Measurements from ENCODE around the gene PRDM16. TPM values are rescaled to one million over a fixed set of nuclear protein-coding genes. Genes with fewer than 3 reads are reported as not detected.

PRDM16 gene
- total RNA-seq, 1 donor, result 6.5 TPM

- no peaks in the 10 kb centered on the region for H3K79me2 ChIP-seq (ENCODE audit: insufficient read depth, low read length)
Observed at GRCh38 chr1:3114131-3114744, 45.2 kb downstream of the PRDM16 start.

GRCh38 chr1:3114846-3115245 lies 45.8 kb downstream of the PRDM16 start:
- Histone ChIP-seq H3K27ac (ENCODE audit: low read depth, low read length) (no peak overlapping the region), H3K79me2 (ENCODE audit: insufficient read depth, low read length) (no peaks in the 10 kb centered on the region), H3K27me3 (ENCODE audit: insufficient read depth, low read length) (no peaks in the 10 kb centered on the region), H4K20me1 (ENCODE audit: insufficient read depth, low read length) (no peaks in the 10 kb centered on the region), H3K4me2 (ENCODE audit: insufficient read depth, low read length) (no peak overlapping the region), H3K4me1 (ENCODE audit: insufficient read depth, low read length) (peaks cover 3% of the 10 kb centered on the region), H3K4me3 (ENCODE audit: insufficient read depth, low read length) (no peak overlapping the region), H3K9me3 (ENCODE audit: low read depth, low read length) (no peaks in the 10 kb centered on the region), H2AFZ (ENCODE audit: low read length) (no peak overlapping the region), H3K36me3 (ENCODE audit: insufficient read depth, low read length) (no peaks in the 10 kb centered on the region)
- no peak for DNase-seq (ENCODE audit: insufficient read length, low spot score, missing footprints)
- TF ChIP-seq CTCF (IDR thresholded peaks at IDR 0.05; ENCODE audit: extremely low read depth, low read depth, low read length), result no peak

More at GRCh38 chr1:3114131-3114744, 45.2 kb downstream of the PRDM16 start:
- DNase-seq (ENCODE audit: insufficient read length, low spot score, missing footprints), result no peak
- H3K27ac ChIP-seq (ENCODE audit: low read depth, low read length), result no peak overlapping the region
- no peaks in the 10 kb centered on the region for H3K9me3 ChIP-seq (ENCODE audit: low read depth, low read length)
- TF ChIP-seq CTCF (IDR thresholded peaks at IDR 0.05; ENCODE audit: extremely low read depth, low read depth, low read length), result no peak
- peaks cover 3% of the 10 kb centered on the region for H3K4me1 ChIP-seq (ENCODE audit: insufficient read depth, low read length)
- H3K36me3 ChIP-seq (ENCODE audit: insufficient read depth, low read length), result no peaks in the 10 kb centered on the region
- no peak overlapping the region for H3K4me2 ChIP-seq (ENCODE audit: insufficient read depth, low read length)
- no peaks in the 10 kb centered on the region for H4K20me1 ChIP-seq (ENCODE audit: insufficient read depth, low read length)
- no peak overlapping the region for H2AFZ ChIP-seq (ENCODE audit: low read length)
- no peak overlapping the region for H3K4me3 ChIP-seq (ENCODE audit: insufficient read depth, low read length)
- H3K27me3 ChIP-seq (ENCODE audit: insufficient read depth, low read length), result no peaks in the 10 kb centered on the region

DNA sequence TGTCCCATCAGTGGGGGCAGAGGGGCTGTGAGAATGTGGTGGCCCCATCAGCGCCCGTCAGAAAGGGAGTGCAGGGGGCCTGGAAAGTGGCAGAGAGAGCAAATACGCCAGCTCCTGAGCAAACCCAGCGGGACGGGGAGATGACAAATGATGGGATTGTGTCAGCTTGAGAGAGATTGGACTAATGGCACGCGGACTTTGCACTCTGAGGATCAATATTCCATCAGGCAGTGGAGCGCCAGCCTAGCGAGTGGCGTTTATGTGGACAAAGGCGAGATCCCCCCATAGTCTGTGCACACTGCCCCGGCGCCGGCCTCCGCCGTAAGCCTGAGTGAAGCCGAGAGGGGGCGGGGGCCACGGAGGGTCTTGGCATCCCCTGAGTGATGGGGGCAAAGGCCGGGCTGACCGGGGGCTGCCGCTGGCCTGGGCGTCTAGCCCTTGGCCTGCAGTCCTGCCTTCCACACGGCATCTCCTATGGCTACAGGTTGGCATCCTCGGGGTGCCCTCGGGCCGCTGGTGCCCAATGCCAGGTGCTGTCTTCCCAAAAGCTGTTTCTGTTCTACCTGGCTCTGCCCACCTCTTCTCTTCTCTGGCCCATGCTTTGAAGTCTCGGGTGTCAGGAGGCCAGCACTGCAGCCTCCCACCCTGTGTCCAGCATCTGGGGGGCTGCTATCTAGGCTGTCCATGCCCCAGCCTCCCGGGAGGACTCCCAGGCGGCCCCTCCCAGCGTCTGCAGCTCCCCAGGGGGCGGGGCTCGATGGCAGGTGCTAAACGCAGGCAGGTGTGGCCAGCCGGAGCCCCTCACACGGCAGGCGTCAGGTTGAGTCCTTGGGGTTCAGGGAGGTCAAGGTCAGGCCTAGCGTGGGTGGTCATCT lies 46.5 kb downstream of the PRDM16 start:
- no peaks in the 10 kb centered on the region for H3K27me3 ChIP-seq (ENCODE audit: insufficient read depth, low read length)
- H3K36me3 ChIP-seq (ENCODE audit: insufficient read depth, low read length), result no peaks in the 10 kb centered on the region
- no peak overlapping the region for H2AFZ ChIP-seq (ENCODE audit: low read length)
- no peak for TF ChIP-seq CTCF (IDR thresholded peaks at IDR 0.05; ENCODE audit: extremely low read depth, low read depth, low read length)
- DNase-seq (ENCODE audit: insufficient read length, low spot score, missing footprints), result no peak
- H3K27ac ChIP-seq (ENCODE audit: low read depth, low read length), result no peak overlapping the region
- H3K4me1 ChIP-seq (ENCODE audit: insufficient read depth, low read length), result peaks cover 3% of the 10 kb centered on the region
- no peaks in the 10 kb centered on the region for H3K79me2 ChIP-seq (ENCODE audit: insufficient read depth, low read length)
- no peaks in the 10 kb centered on the region for H3K9me3 ChIP-seq (ENCODE audit: low read depth, low read length)
- H4K20me1 ChIP-seq (ENCODE audit: insufficient read depth, low read length), result no peaks in the 10 kb centered on the region
- H3K4me3 ChIP-seq (ENCODE audit: insufficient read depth, low read length), result no peak overlapping the region
- H3K4me2 ChIP-seq (ENCODE audit: insufficient read depth, low read length), result no peak overlapping the region

DNA sequence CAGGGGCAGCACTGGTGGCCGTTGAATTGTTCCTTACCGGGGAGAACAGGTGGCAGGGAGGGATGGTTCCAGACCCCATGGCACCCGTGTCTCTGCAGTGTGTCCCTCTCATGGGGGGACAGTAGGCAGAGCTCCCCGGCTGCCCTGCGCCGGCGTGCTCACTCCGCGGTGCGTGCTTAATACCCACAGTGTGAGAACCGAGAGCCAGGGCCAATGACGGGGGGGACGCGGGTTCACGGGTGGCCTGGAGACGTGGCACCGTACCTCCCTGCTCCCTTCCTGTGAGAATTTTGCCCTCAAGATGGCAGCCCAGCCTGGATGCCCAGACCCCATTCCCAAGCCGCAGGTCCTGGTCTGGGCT lies 47.1 kb downstream of the PRDM16 start:
- Histone ChIP-seq H4K20me1 (ENCODE audit: insufficient read depth, low read length) (no peaks in the 10 kb centered on the region), H3K27me3 (ENCODE audit: insufficient read depth, low read length) (no peaks in the 10 kb centered on the region), H2AFZ (ENCODE audit: low read length) (no peak overlapping the region), H3K4me2 (ENCODE audit: insufficient read depth, low read length) (no peak overlapping the region), H3K9me3 (ENCODE audit: low read depth, low read length) (no peaks in the 10 kb centered on the region), H3K4me3 (ENCODE audit: insufficient read depth, low read length) (no peak overlapping the region), H3K36me3 (ENCODE audit: insufficient read depth, low read length) (no peaks in the 10 kb centered on the region), H3K27ac (ENCODE audit: low read depth, low read length) (no peak overlapping the region), H3K4me1 (ENCODE audit: insufficient read depth, low read length) (peaks cover 3% of the 10 kb centered on the region), H3K79me2 (ENCODE audit: insufficient read depth, low read length) (no peaks in the 10 kb centered on the region)
- no peak for DNase-seq (ENCODE audit: insufficient read length, low spot score, missing footprints)
- no peak for TF ChIP-seq CTCF (IDR thresholded peaks at IDR 0.05; ENCODE audit: extremely low read depth, low read depth, low read length)

Data from osteoblast (primary cell).